Liver (tissue), 9 donors: ENCODE data around the gene S100A12. TPM values are rescaled to one million over a fixed set of nuclear protein-coding genes. Genes with fewer than 3 reads are reported as not detected.

ENCODE experiments used
- DNase-seq: peaks from one replicate; pipeline ENCODE4 v3.0.0-alpha.2; 2017; ENCODE audit warnings: low spot score
- H3K27ac ChIP-seq, 2 donors: one replicate each; pipeline ENCODE4 v1.7.0; 2013; ENCODE audit warnings: inconsistent platforms in 2 of 2, low read length in 2 of 2, control low read depth in 1 of 2, low read depth in 1 of 2, mild to moderate bottlenecking in 1 of 2
- H3K27me3 ChIP-seq, 4 donors: one replicate each; pipeline versions ENCODE4 v1.6.1 to v1.7.0; 2013; ENCODE audit warnings: low read length in 3 of 4, inconsistent platforms in 1 of 4, mild to moderate bottlenecking in 1 of 4, moderate library complexity in 1 of 4; ENCODE audit not compliant: control insufficient read depth in 4 of 4, insufficient read depth in 4 of 4
- H3K36me3 ChIP-seq, 4 donors: one replicate each; pipeline versions ENCODE4 v1.6.1 to v1.7.0; 2013; ENCODE audit warnings: low read length in 3 of 4, mild to moderate bottlenecking in 3 of 4, low read depth in 1 of 4, moderate library complexity in 1 of 4; ENCODE audit not compliant: control insufficient read depth in 4 of 4, insufficient read depth in 3 of 4
- H3K4me1 ChIP-seq, 4 donors: one replicate each; pipeline versions ENCODE4 v1.6.1 to v1.7.0; 2013; ENCODE audit warnings: low read length in 3 of 4, mild to moderate bottlenecking in 3 of 4, moderate library complexity in 1 of 4; ENCODE audit not compliant: control insufficient read depth in 4 of 4, insufficient read depth in 4 of 4
- H3K4me3 ChIP-seq, 3 donors: one replicate each; pipeline versions ENCODE4 v1.6.1 to v1.7.0; 2013; ENCODE audit warnings: low read length in 3 of 3, control low read depth in 1 of 3, low read depth in 1 of 3, mild to moderate bottlenecking in 1 of 3
- H3K9ac ChIP-seq, 2 donors: one replicate each; pipeline ENCODE4 v1.7.0; 2013; ENCODE audit warnings: low read length in 2 of 2, mild to moderate bottlenecking in 2 of 2, moderate library complexity in 2 of 2, control low read depth in 1 of 2, low read depth in 1 of 2
- H3K9me3 ChIP-seq, 4 donors: one replicate each; pipeline versions ENCODE4 v1.6.1 to v1.7.0; 2013; ENCODE audit warnings: low read length in 3 of 4; ENCODE audit not compliant: control insufficient read depth in 4 of 4
- ATF3 ChIP-seq: IDR thresholded peaks from 2 replicates; pipeline ENCODE4 v1.6.1; 2016; ENCODE audit warnings: antibody characterized with exemption
- CTCF ChIP-seq: fragments of 150-350 bp; IDR thresholded peaks from 2 replicates; pipeline ENCODE4 v1.5.1; 2017; ENCODE audit warnings: improper control_type of control experiment, low read depth, low read length; ENCODE audit not compliant: missing input control
- HNF4A ChIP-seq, 2 donors: conservative IDR thresholded peaks; 2 replicates each; pipeline ENCODE4 v1.6.1; 2016; ENCODE audit warnings: antibody characterized with exemption in 2 of 2, mild to moderate bottlenecking in 2 of 2
- JUND ChIP-seq, 2 donors: IDR thresholded peaks; 2 replicates each; pipeline ENCODE4 v1.6.1; 2016; ENCODE audit warnings: antibody characterized with exemption in 2 of 2
- MAX ChIP-seq: IDR thresholded peaks from 2 replicates; pipeline ENCODE4 v1.6.1; 2016; ENCODE audit warnings: antibody characterized with exemption
- REST ChIP-seq: IDR thresholded peaks from 2 replicates; pipeline ENCODE4 v1.6.1; 2016; ENCODE audit warnings: antibody characterized with exemption, mild to moderate bottlenecking
- RXRA ChIP-seq, 2 donors: IDR thresholded peaks; 2 replicates each; pipeline ENCODE4 v1.6.1; 2017 to 2018; ENCODE audit warnings: antibody characterized with exemption in 2 of 2, mild to moderate bottlenecking in 1 of 2
- TAF1 ChIP-seq: conservative IDR thresholded peaks from 2 replicates; pipeline ENCODE4 v1.6.1; 2016; ENCODE audit warnings: antibody characterized with exemption, mild to moderate bottlenecking
- YY1 ChIP-seq: IDR thresholded peaks from 2 replicates; pipeline ENCODE4 v1.6.1; 2016; ENCODE audit warnings: antibody characterized with exemption, mild to moderate bottlenecking
- WGBS: extraction: QIAGEN DNeasy Blood & Tissue Kit; methylation state at CpG from one replicate; pipeline ENCODE4 v1.1.7; 2013; 5-methylcytosine and 5-hydroxymethylcytosine counted together
- polyA plus RNA-seq, 2 donors: library from polyadenylated mRNA; stranded (reverse) in 1 of 2; unstranded in 1 of 2; fragments of 200-250 nt in 1 of 2; fragments of >200 nt in 1 of 2; fragmentation: Nextera tagmentation in 1 of 2; extraction: Ambion mirVana in 1 of 2; gene quantifications; one replicate each; pipeline versions ENCODE4 v1.2.1 to v1.2.3, GENCODE V29; 2013 to 2015
- total RNA-seq, 2 donors: library from RNA; depleted of rRNA; stranded (reverse); fragments of >200 nt; gene quantifications; one replicate each; pipeline ENCODE4 v1.2.3, GENCODE V29; 2014
- donor health status: healthy.
- donor health status: healthy.
- donor health status: healthy.
- donor health status: healthy.
- donor health status: healthy.

The S100A12 gene
- total and polyA plus RNA-seq, 4 donors = 3.3 to 35.2 (median 12.1) TPM

- DNase-seq = peak; percentile 12
- Histone ChIP-seq H3K27me3 (peaks cover 0 to 3% (median 0%) of the 10 kb centered on the region in 4 donors), H3K4me1 (no peaks in the 10 kb centered on the region), H3K4me3 (no peak overlapping the region), H3K36me3 (no peaks in the 10 kb centered on the region), H3K9ac (no peak overlapping the region), H3K9me3 (no peaks in the 10 kb centered on the region), H3K27ac (no peak overlapping the region)
- TF ChIP-seq TAF1 = no peak
- TF ChIP-seq MAX = no peak
- TF ChIP-seq JUND (IDR thresholded peaks at IDR 0.05) = no peak
- no peak for TF ChIP-seq CTCF
- no peak for TF ChIP-seq ATF3
- no peak for TF ChIP-seq REST
- TF ChIP-seq RXRA (IDR thresholded peaks at IDR 0.05) = no peak
- WGBS = 77% methylated on average over 7 of the region's 7 CpGs
Observed at GRCh38 chr1:153404086-153404635, 28.7 kb upstream of the S100A12 start.

GRCh38 chr1:153403421-153404085 lies 28.1 kb upstream of the S100A12 start:
- no peak overlapping the region for H3K27ac ChIP-seq
- no peaks in the 10 kb centered on the region for H3K36me3 ChIP-seq
- no peak overlapping the region for H3K9ac ChIP-seq
- no peaks in the 10 kb centered on the region for H3K9me3 ChIP-seq
- no peak for TF ChIP-seq YY1
- TF ChIP-seq HNF4A (conservative IDR thresholded peaks at IDR 0.05) = no peak
- TF ChIP-seq CTCF = no peak
- H3K4me3 ChIP-seq = no peak overlapping the region
- DNase-seq = peak; percentile 3
- H3K27me3 ChIP-seq = peaks cover 0 to 3% (median 0%) of the 10 kb centered on the region in 4 donors
- no peaks in the 10 kb centered on the region for H3K4me1 ChIP-seq
- 74% methylated on average over 11 of the region's 11 CpGs for WGBS
